Measurements from ENCODE around the gene GABPB1.

- TF ChIP-seq CTCF (IDR thresholded peaks at IDR 0.05) (peak; percentile 40 to 44), POLR2A (IDR thresholded peaks at IDR 0.05) (no peak), POLR2AphosphoS5 (IDR thresholded peaks at IDR 0.05) (no peak), EP300 (IDR thresholded peaks at IDR 0.05) (no peak)
Measured at GRCh38 chr15:50315814-50316630, 39.0 kb downstream of the GABPB1 start.

All from suprapubic skin (tissue), 4 donors.